K562 (cell line): ENCODE data around the gene NT5C1A. TPM values are rescaled to one million over a fixed set of nuclear protein-coding genes. Genes with fewer than 3 reads are reported as not detected.
A peak's percentile ranks its signal among the peaks of the same experiment; 100 is the strongest.

Experiments used
- CEBPG ChIP-seq, 3 experiments: fragments of 200-800 bp in 1 of 3; sonication (Bioruptor generic) in 1 of 3; sonication (generic) in 1 of 3; formaldehyde crosslinking in 1 of 3; IDR thresholded peaks in 2 of 3; conservative IDR thresholded peaks in 1 of 3; 2 replicates each; pipeline versions ENCODE4 v1.6.1 to v1.8.0; 2016 to 2022; ENCODE audit warnings: missing compliant biosample characterization in 2 of 3, missing genetic modification characterization in 2 of 3, mild to moderate bottlenecking in 1 of 3, missing genetic modification reagents in 1 of 3
- ELF4 ChIP-seq: fragments of 450-650 bp; formaldehyde crosslinking; IDR thresholded peaks from 2 replicates; pipeline ENCODE4 v1.4.0; 2022; ENCODE audit warnings: missing genetic modification characterization
- GTF2A2 ChIP-seq: IDR thresholded peaks from 2 replicates; pipeline ENCODE4 v1.6.1; 2016; ENCODE audit warnings: mild to moderate bottlenecking, missing genetic modification characterization, missing compliant biosample characterization
- HCFC1 ChIP-seq: IDR thresholded peaks from 2 replicates; pipeline ENCODE4 v1.6.1; 2012; ENCODE audit warnings: low read depth, low read length, improper control_type of control experiment
- SMC3 ChIP-seq: conservative IDR thresholded peaks from 2 replicates; pipeline ENCODE4 v1.6.1; 2011; ENCODE audit warnings: low read depth, low read length, improper control_type of control experiment; ENCODE audit not compliant: insufficient read depth
- SNIP1 ChIP-seq: fragments of 450-650 bp; IDR thresholded peaks from 2 replicates; pipeline ENCODE4 v1.7.1; 2017; ENCODE audit warnings: low read depth, mild to moderate bottlenecking
- ZMIZ1 ChIP-seq, 2 experiments: fragments of 150-350 bp in 1 of 2; IDR thresholded peaks; 2 replicates each; pipeline ENCODE4 v1.6.1; 2012 to 2016; ENCODE audit warnings: low read depth in 2 of 2, low read length in 2 of 2, mild to moderate bottlenecking in 1 of 2, moderate library complexity in 1 of 2
- polyA plus RNA-seq, 8 experiments: library from polyadenylated mRNA; depleted of rRNA in 4 of 8; stranded (reverse) in 5 of 8; unstranded in 3 of 8; fragments of >200 nt; fragmentation: Nextera tagmentation in 2 of 8; fragmentation: Illumina TruSeq in 1 of 8; extraction: Ambion mirVana in 2 of 8; extraction: Trizol in 1 of 8; gene quantifications; 2 replicates each; pipeline versions ENCODE4 v1.2.1 to v1.2.3, GENCODE V29; 2011 to 2014; ENCODE audit warnings: inconsistent platforms in 1 of 8, missing spikeins in 1 of 8
- total RNA-seq, 7 experiments: library from RNA; depleted of rRNA in 6 of 7; stranded (reverse); fragments of >200 nt in 6 of 7; fragmentation: Illumina TruSeq in 2 of 7; extraction: Trizol in 2 of 7; gene quantifications; 2 replicates each; pipeline versions ENCODE4 v1.2.1 to v1.2.3, GENCODE V29; 2011 to 2021; ENCODE audit warnings: low replicate concordance in 1 of 7
- TF ChIP-seq, protein P1 (sequence below): fragments of 450-650 bp; IDR thresholded peaks from 2 replicates; pipeline ENCODE4 v1.6.1; 2016; ENCODE audit warnings: missing biosample characterization, missing genetic modification characterization

NT5C1A gene
- total and polyA plus RNA-seq, 9 of the 15 experiments (the other 6 are each of a cell fraction or from before 2014, with no cell fraction given), result not detected

GRCh38 chr1:39657923-39658485 is 13.9 kb downstream of the NT5C1A start (continued):
- TF ChIP-seq, protein P1, sequence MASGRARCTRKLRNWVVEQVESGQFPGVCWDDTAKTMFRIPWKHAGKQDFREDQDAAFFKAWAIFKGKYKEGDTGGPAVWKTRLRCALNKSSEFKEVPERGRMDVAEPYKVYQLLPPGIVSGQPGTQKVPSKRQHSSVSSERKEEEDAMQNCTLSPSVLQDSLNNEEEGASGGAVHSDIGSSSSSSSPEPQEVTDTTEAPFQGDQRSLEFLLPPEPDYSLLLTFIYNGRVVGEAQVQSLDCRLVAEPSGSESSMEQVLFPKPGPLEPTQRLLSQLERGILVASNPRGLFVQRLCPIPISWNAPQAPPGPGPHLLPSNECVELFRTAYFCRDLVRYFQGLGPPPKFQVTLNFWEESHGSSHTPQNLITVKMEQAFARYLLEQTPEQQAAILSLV, result no peak
- TF ChIP-seq ELF4 (CRISPR knock-in tag) (peak; percentile 61; the same call in 1 of the 2 replicates), SNIP1 (no peak), GTF2A2 (no peak), SMC3 (peak; percentile 44; the same call in 1 of the 2 replicates), CEBPG (CRISPR knock-in tag; IDR thresholded peaks at IDR 0.05) (no peak), CEBPG (tag; conservative IDR thresholded peaks at IDR 0.05 in 1 of 2, IDR thresholded peaks at IDR 0.05 in 1 of 2) (no peak), ZMIZ1 (IDR thresholded peaks at IDR 0.05; ENCODE audit: low read depth in 2 of 2, low read length in 2 of 2) (peak in 1 of 2 experiments; percentile 13; a peak in 1 of 4 replicates), HCFC1 (0 out of 2 replicates have a peak, but pooled peaks have one; percentile 40)
